ENCODE measurements around the gene OR2W3. TPM values are rescaled to one million over a fixed set of nuclear protein-coding genes. Genes with fewer than 3 reads are reported as not detected.

Gene OR2W3
- total RNA-seq, 1 experiment from 2014 or later: not detected

DNA sequence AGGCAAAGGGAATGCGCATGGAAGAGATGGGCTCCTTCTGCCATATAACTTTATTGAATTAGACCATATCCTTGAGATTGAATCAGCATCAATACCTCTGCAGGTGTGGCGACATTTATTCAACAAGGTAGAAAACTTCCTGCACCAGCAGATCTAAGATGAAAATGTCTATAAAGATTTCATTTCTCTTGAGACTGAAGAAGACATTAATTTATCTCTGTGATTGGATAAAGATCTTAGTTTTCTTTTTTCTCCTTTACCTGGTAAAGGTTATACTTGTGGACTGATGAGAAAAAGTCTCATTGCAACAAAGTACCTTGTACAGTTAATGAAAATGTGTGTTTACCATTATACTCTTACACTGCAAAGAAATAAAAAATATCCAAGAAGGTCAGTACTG, 24.6 kb downstream of the OR2W3 start, which contains the start of gene OR2T8:
Gene OR2T8, plus strand, starts transcription at position 301 of the 400 bp plus-strand sequence. CDS start 766 bp downstream, outside the sequence.
- no CpG with 5 or more reads among the region's 2 CpGs for WGBS (ENCODE audit: extremely low coverage, insufficient read length, low lambda C conversion rate)
- no peaks in the 10 kb centered on the region for H4K20me1 ChIP-seq (ENCODE audit: control insufficient read depth, insufficient read depth, insufficient read length)
- H3K9me3 Mint-ChIP-seq: peaks cover 52 to 54% of the 10 kb centered on the region in 2 experiments
- H3K4me2 ChIP-seq (ENCODE audit: insufficient read depth, insufficient read length, low read length): no peak within 1 kb of the TSS
- no peak within 1 kb of the TSS for H3K4me3 Mint-ChIP-seq
- H3K4me1 Mint-ChIP-seq: no peaks in the 10 kb centered on the region
- H3T11ph ChIP-seq (ENCODE audit: low read length): no peak within 1 kb of the TSS
- peaks cover 18% of the 10 kb centered on the region for H3K9me3 ChIP-seq (ENCODE audit: control insufficient read depth, low read depth, low read length)
- H3K79me1 ChIP-seq (ENCODE audit: insufficient read depth, low read depth, low read length, poor library complexity, severe bottlenecking): no peaks in the 10 kb centered on the region
- no peak within 1 kb of the TSS for H2BK120ac ChIP-seq (ENCODE audit: low read depth, low read length, poor library complexity, severe bottlenecking)
- no peak within 1 kb of the TSS for H3K14ac ChIP-seq (ENCODE audit: insufficient read depth, low read length)
- H3K23me2 ChIP-seq (ENCODE audit: insufficient read length, low read depth, low read length, poor library complexity, severe bottlenecking): no peaks in the 10 kb centered on the region
- H3K4me1 ChIP-seq (ENCODE audit: insufficient read depth, low read length): no peaks in the 10 kb centered on the region
- H3K27ac Mint-ChIP-seq: no peak within 1 kb of the TSS
- no peak within 1 kb of the TSS for H2AK5ac ChIP-seq (ENCODE audit: insufficient read length, low read length)
- TF ChIP-seq, protein P1, sequence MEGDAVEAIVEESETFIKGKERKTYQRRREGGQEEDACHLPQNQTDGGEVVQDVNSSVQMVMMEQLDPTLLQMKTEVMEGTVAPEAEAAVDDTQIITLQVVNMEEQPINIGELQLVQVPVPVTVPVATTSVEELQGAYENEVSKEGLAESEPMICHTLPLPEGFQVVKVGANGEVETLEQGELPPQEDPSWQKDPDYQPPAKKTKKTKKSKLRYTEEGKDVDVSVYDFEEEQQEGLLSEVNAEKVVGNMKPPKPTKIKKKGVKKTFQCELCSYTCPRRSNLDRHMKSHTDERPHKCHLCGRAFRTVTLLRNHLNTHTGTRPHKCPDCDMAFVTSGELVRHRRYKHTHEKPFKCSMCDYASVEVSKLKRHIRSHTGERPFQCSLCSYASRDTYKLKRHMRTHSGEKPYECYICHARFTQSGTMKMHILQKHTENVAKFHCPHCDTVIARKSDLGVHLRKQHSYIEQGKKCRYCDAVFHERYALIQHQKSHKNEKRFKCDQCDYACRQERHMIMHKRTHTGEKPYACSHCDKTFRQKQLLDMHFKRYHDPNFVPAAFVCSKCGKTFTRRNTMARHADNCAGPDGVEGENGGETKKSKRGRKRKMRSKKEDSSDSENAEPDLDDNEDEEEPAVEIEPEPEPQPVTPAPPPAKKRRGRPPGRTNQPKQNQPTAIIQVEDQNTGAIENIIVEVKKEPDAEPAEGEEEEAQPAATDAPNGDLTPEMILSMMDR (conservative IDR thresholded peaks at IDR 0.05): no peak
- no peak within 1 kb of the TSS for H3K4ac ChIP-seq (ENCODE audit: low read depth, low read length)
- no peak within 1 kb of the TSS for H4K8ac ChIP-seq (replicated peaks; ENCODE audit: insufficient read length, low read depth, low read length)
- no peak for DNase-seq
- H2BK20ac ChIP-seq (ENCODE audit: low read depth, low read length, poor library complexity, severe bottlenecking): no peak within 1 kb of the TSS
- no peak within 1 kb of the TSS for H2AFZ ChIP-seq (ENCODE audit: low read length)
- no peak within 1 kb of the TSS for H3K18ac ChIP-seq (ENCODE audit: insufficient read length, low read depth, low read length)
- no peaks in the 10 kb centered on the region; a peak in 1 of 7 replicates for H3K36me3 Mint-ChIP-seq (ENCODE audit: insufficient read depth in 1 of 3, low read depth in 3 of 3)
- no peak within 1 kb of the TSS for H2BK15ac ChIP-seq (ENCODE audit: low read depth, low read length)
- H3K27ac ChIP-seq (ENCODE audit: insufficient read length, low read depth, low read length): no peak within 1 kb of the TSS
- no peaks in the 10 kb centered on the region for H3K79me2 ChIP-seq (ENCODE audit: insufficient read depth, low read length)
- H3K27me3 Mint-ChIP-seq (ENCODE audit: low read depth): no peaks in the 10 kb centered on the region
- no peak within 1 kb of the TSS for H3K23ac ChIP-seq (ENCODE audit: insufficient read length, low read depth, low read length)
- H3K9ac ChIP-seq (ENCODE audit: extremely low read depth, insufficient read length, low read length): no peak within 1 kb of the TSS
- no peak within 1 kb of the TSS for H2BK12ac ChIP-seq (ENCODE audit: insufficient read length, low read depth, low read length)
- H3K56ac ChIP-seq (ENCODE audit: insufficient read length, low read depth, low read length): no peak within 1 kb of the TSS
- H3K27me3 ChIP-seq (ENCODE audit: insufficient read depth, low read length): no peaks in the 10 kb centered on the region
- no peak within 1 kb of the TSS for H2BK5ac ChIP-seq (ENCODE audit: insufficient read length, low read length)
- H4K5ac ChIP-seq (ENCODE audit: insufficient read length, low read depth, low read length): no peak within 1 kb of the TSS
- no peak within 1 kb of the TSS for H4K91ac ChIP-seq (ENCODE audit: insufficient read length, low read depth, low read length)

All from H9 (cell line).